Sigmoid colon (tissue), 4 donors: ENCODE results near the gene GPC1.

ENCODE experiments used
- CTCF ChIP-seq, 4 experiments: fragments of 450-650 bp in 3 of 4; fragments of 200-600 bp in 1 of 4; IDR thresholded peaks; one replicate each; pipeline ENCODE4 v1.5.1; 2016 to 2019; ENCODE audit warnings: antibody characterized with exemption in 4 of 4, mild to moderate bottlenecking in 3 of 4, moderate library complexity in 2 of 4
- EP300 ChIP-seq, 4 donors: sonication (generic); formaldehyde crosslinking; IDR thresholded peaks; one replicate each; pipeline ENCODE4 v1.6.1; 2017; ENCODE audit warnings: antibody characterized with exemption in 4 of 4
- POLR2A ChIP-seq, 2 donors: fragments of 450-650 bp; IDR thresholded peaks; one replicate each; pipeline ENCODE4 v1.6.1; 2016; ENCODE audit warnings: antibody characterized with exemption in 2 of 2, mild to moderate bottlenecking in 2 of 2, moderate library complexity in 2 of 2

GRCh38 chr2:240462073-240462706, 26.7 kb downstream of the GPC1 start:
- TF ChIP-seq POLR2A (IDR thresholded peaks at IDR 0.05) (no peak), EP300 (IDR thresholded peaks at IDR 0.05) (no peak), CTCF (IDR thresholded peaks at IDR 0.05) (no peak)
